ENCODE measurements around the gene EIF2AK3. TPM values are rescaled to one million over a fixed set of nuclear protein-coding genes. Genes with fewer than 3 reads are reported as not detected.

Gene EIF2AK3
- total RNA-seq, 5 donors from 2014 or later (not counting 1 experiment from before 2014, with no cell fraction given): 20.3 to 33.8 (median 25.6) TPM

GRCh38 chr2:88574445-88574844, 52.8 kb downstream of the EIF2AK3 start:
- H3K9me3 ChIP-seq: no peaks in the 10 kb centered on the region
- ATAC-seq (replicated peaks in 1 of 4) (no peak), DNase-seq (no peak)
- ChIA-PET CTCF (no interaction called here), POLR2A (no interaction called here)
- Mint-ChIP-seq H3K27me3 (no peaks in the 10 kb centered on the region), H3K27ac (no peak overlapping the region), H3K4me3 (no peak overlapping the region), H3K36me3 (peaks cover 52% of the 10 kb centered on the region), H3K4me1 (peaks cover 0 to 4% (median 0%) of the 10 kb centered on the region in 3 donors), H3K9me3 (no peaks in the 10 kb centered on the region)
- WGBS (ENCODE audit: insufficient coverage): 28% methylated on average over 2 of the region's 5 CpGs
- peaks cover 8 to 56% of the 10 kb centered on the region in 2 donors for H3K36me3 ChIP-seq (ENCODE audit: control insufficient read depth in 2 of 2, extremely low read depth in 1 of 2, insufficient read depth in 1 of 2, low read length in 1 of 2)
- H3K27ac ChIP-seq (ENCODE audit: low read length): no peak overlapping the region
- H3K27me3 ChIP-seq (replicated peaks in 1 of 2; ENCODE audit: control insufficient read depth in 2 of 2, extremely low read depth in 1 of 2, insufficient read depth in 2 of 2, low read length in 1 of 2): no peaks in the 10 kb centered on the region
- H3K4me3 ChIP-seq (ENCODE audit: control insufficient read depth in 1 of 2, extremely low read depth in 1 of 2, low read length in 1 of 2): no peak overlapping the region
- no peaks in the 10 kb centered on the region for H3K4me1 ChIP-seq (ENCODE audit: control insufficient read depth in 1 of 2, extremely low read depth in 1 of 2, insufficient read depth in 2 of 2, low read length in 2 of 2)

GRCh38 chr2:88568179-88568578, 59.1 kb downstream of the EIF2AK3 start:
- no peak overlapping the region for H3K4me3 ChIP-seq (ENCODE audit: control insufficient read depth in 1 of 2, extremely low read depth in 1 of 2, low read length in 1 of 2)
- H3K27me3 ChIP-seq (replicated peaks in 1 of 2; ENCODE audit: control insufficient read depth in 2 of 2, extremely low read depth in 1 of 2, insufficient read depth in 2 of 2, low read length in 1 of 2): no peaks in the 10 kb centered on the region
- Mint-ChIP-seq H3K27ac (no peak overlapping the region), H3K36me3 (peaks cover 33% of the 10 kb centered on the region), H3K9me3 (no peaks in the 10 kb centered on the region), H3K27me3 (no peaks in the 10 kb centered on the region), H3K4me3 (no peak overlapping the region), H3K4me1 (peaks cover 0 to 2% (median 2%) of the 10 kb centered on the region in 3 donors)
- H3K27ac ChIP-seq (ENCODE audit: low read length): no peak overlapping the region
- ChIA-PET POLR2A (interaction anchor here in 1 of 2 donors (0.7 kb wide), 1 partner anchor 92 kb away, joined by 6 read pairs; no protein-coding TSS in a partner anchor), CTCF (no interaction called here)
- ATAC-seq (replicated peaks in 1 of 4) (no peak), DNase-seq (no peak)
- H3K4me1 ChIP-seq (ENCODE audit: control insufficient read depth in 1 of 2, extremely low read depth in 1 of 2, insufficient read depth in 2 of 2, low read length in 2 of 2): no peaks in the 10 kb centered on the region
- H3K9me3 ChIP-seq: no peaks in the 10 kb centered on the region
- no CpG with 5 or more reads among the region's 3 CpGs for WGBS (ENCODE audit: insufficient coverage)
- H3K36me3 ChIP-seq (ENCODE audit: control insufficient read depth in 2 of 2, extremely low read depth in 1 of 2, insufficient read depth in 1 of 2, low read length in 1 of 2): peaks cover 0 to 38% of the 10 kb centered on the region in 2 donors

GRCh38 chr2:88564402-88564801, 62.9 kb downstream of the EIF2AK3 start:
- POLR2A ChIA-PET: interaction anchor here in 1 of 2 donors (0.6 kb wide), 1 partner anchor 79 kb away, joined by 3 read pairs; no protein-coding TSS in a partner anchor
- CTCF ChIA-PET: no interaction called here
- H3K9me3 Mint-ChIP-seq: no peaks in the 10 kb centered on the region
- no peak overlapping the region for H3K27ac Mint-ChIP-seq
- H3K36me3 ChIP-seq (ENCODE audit: control insufficient read depth in 2 of 2, extremely low read depth in 1 of 2, insufficient read depth in 1 of 2, low read length in 1 of 2): peaks cover 2 to 31% of the 10 kb centered on the region in 2 donors
- WGBS (ENCODE audit: insufficient coverage): no CpG with 5 or more reads among the region's 2 CpGs
- peaks cover 0 to 5% (median 2%) of the 10 kb centered on the region in 3 donors for H3K4me1 Mint-ChIP-seq
- no peaks in the 10 kb centered on the region for H3K4me1 ChIP-seq (ENCODE audit: control insufficient read depth in 1 of 2, extremely low read depth in 1 of 2, insufficient read depth in 2 of 2, low read length in 2 of 2)
- peaks cover 34% of the 10 kb centered on the region for H3K36me3 Mint-ChIP-seq
- H3K4me3 Mint-ChIP-seq: no peak overlapping the region
- DNase-seq (no peak), ATAC-seq (replicated peaks in 1 of 4) (no peak)
- no peaks in the 10 kb centered on the region for H3K27me3 Mint-ChIP-seq
- no peak overlapping the region for H3K4me3 ChIP-seq (ENCODE audit: control insufficient read depth in 1 of 2, extremely low read depth in 1 of 2, low read length in 1 of 2)
- no peak overlapping the region for H3K27ac ChIP-seq (ENCODE audit: low read length)
- H3K27me3 ChIP-seq (replicated peaks in 1 of 2; ENCODE audit: control insufficient read depth in 2 of 2, extremely low read depth in 1 of 2, insufficient read depth in 2 of 2, low read length in 1 of 2): no peaks in the 10 kb centered on the region
- no peaks in the 10 kb centered on the region for H3K9me3 ChIP-seq

GRCh38 chr2:88563129-88563528, 64.1 kb downstream of the EIF2AK3 start:
- CTCF ChIA-PET: no interaction called here
- Histone ChIP-seq H3K4me3 (ENCODE audit: control insufficient read depth in 1 of 2, extremely low read depth in 1 of 2, low read length in 1 of 2) (no peak overlapping the region), H3K36me3 (ENCODE audit: control insufficient read depth in 2 of 2, extremely low read depth in 1 of 2, insufficient read depth in 1 of 2, low read length in 1 of 2) (peaks cover 2 to 26% of the 10 kb centered on the region in 2 donors), H3K9me3 (no peaks in the 10 kb centered on the region), H3K27me3 (replicated peaks in 1 of 2; ENCODE audit: control insufficient read depth in 2 of 2, extremely low read depth in 1 of 2, insufficient read depth in 2 of 2, low read length in 1 of 2) (no peaks in the 10 kb centered on the region), H3K4me1 (ENCODE audit: control insufficient read depth in 1 of 2, extremely low read depth in 1 of 2, insufficient read depth in 2 of 2, low read length in 2 of 2) (no peaks in the 10 kb centered on the region), H3K27ac (ENCODE audit: low read length) (no peak overlapping the region)
- H3K27me3 Mint-ChIP-seq: no peaks in the 10 kb centered on the region
- no CpG with 5 or more reads among the region's 2 CpGs for WGBS (ENCODE audit: insufficient coverage)
- no peaks in the 10 kb centered on the region for H3K9me3 Mint-ChIP-seq
- H3K36me3 Mint-ChIP-seq: peaks cover 31% of the 10 kb centered on the region
- peaks cover 0 to 5% (median 2%) of the 10 kb centered on the region in 3 donors for H3K4me1 Mint-ChIP-seq
- no peak for DNase-seq
- POLR2A ChIA-PET: no interaction called here
- H3K4me3 Mint-ChIP-seq: no peak overlapping the region
- H3K27ac Mint-ChIP-seq: peak overlapping the region in 1 of 2 donors; percentile 31
- ATAC-seq (replicated peaks in 1 of 4): no peak

GRCh38 chr2:88561646-88562388, 65.4 kb downstream of the EIF2AK3 start:
- POLR2A ChIA-PET: no interaction called here
- Histone ChIP-seq H3K4me3 (ENCODE audit: control insufficient read depth in 1 of 2, extremely low read depth in 1 of 2, low read length in 1 of 2) (no peak overlapping the region), H3K27ac (ENCODE audit: low read length) (no peak overlapping the region), H3K4me1 (ENCODE audit: control insufficient read depth in 1 of 2, extremely low read depth in 1 of 2, insufficient read depth in 2 of 2, low read length in 2 of 2) (no peaks in the 10 kb centered on the region), H3K36me3 (ENCODE audit: control insufficient read depth in 2 of 2, extremely low read depth in 1 of 2, insufficient read depth in 1 of 2, low read length in 1 of 2) (peaks cover 11 to 33% of the 10 kb centered on the region in 2 donors), H3K9me3 (no peaks in the 10 kb centered on the region), H3K27me3 (replicated peaks in 1 of 2; ENCODE audit: control insufficient read depth in 2 of 2, extremely low read depth in 1 of 2, insufficient read depth in 2 of 2, low read length in 1 of 2) (no peaks in the 10 kb centered on the region)
- DNase-seq (no peak), ATAC-seq (replicated peaks in 1 of 4) (no peak)
- 83% methylated on average over 2 of the region's 3 CpGs for WGBS (ENCODE audit: insufficient coverage)
- peak overlapping the region; percentile 34 to 70 for H3K27ac Mint-ChIP-seq
- H3K27me3 Mint-ChIP-seq: no peaks in the 10 kb centered on the region
- no peaks in the 10 kb centered on the region for H3K9me3 Mint-ChIP-seq
- CTCF ChIA-PET: no interaction called here
- H3K36me3 Mint-ChIP-seq: peaks cover 34% of the 10 kb centered on the region
- H3K4me1 Mint-ChIP-seq: peaks cover 0 to 3% (median 2%) of the 10 kb centered on the region in 3 donors
- no peak overlapping the region for H3K4me3 Mint-ChIP-seq

- 100% methylated on average over 1 of the region's 3 CpGs for WGBS (ENCODE audit: insufficient coverage)
- CTCF ChIA-PET: no interaction called here
- Histone ChIP-seq H3K9me3 (no peaks in the 10 kb centered on the region), H3K27ac (ENCODE audit: low read length) (no peak overlapping the region), H3K4me1 (ENCODE audit: control insufficient read depth in 1 of 2, extremely low read depth in 1 of 2, insufficient read depth in 2 of 2, low read length in 2 of 2) (no peaks in the 10 kb centered on the region), H3K36me3 (ENCODE audit: control insufficient read depth in 2 of 2, extremely low read depth in 1 of 2, insufficient read depth in 1 of 2, low read length in 1 of 2) (peaks cover 11 to 39% of the 10 kb centered on the region in 2 donors), H3K4me3 (ENCODE audit: control insufficient read depth in 1 of 2, extremely low read depth in 1 of 2, low read length in 1 of 2) (no peak overlapping the region), H3K27me3 (replicated peaks in 1 of 2; ENCODE audit: control insufficient read depth in 2 of 2, extremely low read depth in 1 of 2, insufficient read depth in 2 of 2, low read length in 1 of 2) (no peaks in the 10 kb centered on the region)
- no peaks in the 10 kb centered on the region for H3K27me3 Mint-ChIP-seq
- DNase-seq: no peak
- no peak overlapping the region for H3K27ac Mint-ChIP-seq
- H3K9me3 Mint-ChIP-seq: no peaks in the 10 kb centered on the region
- peaks cover 0 to 3% (median 2%) of the 10 kb centered on the region in 3 donors for H3K4me1 Mint-ChIP-seq
- ATAC-seq (replicated peaks in 1 of 4): no peak
- no peak overlapping the region for H3K4me3 Mint-ChIP-seq
- H3K36me3 Mint-ChIP-seq: peaks cover 37% of the 10 kb centered on the region
- POLR2A ChIA-PET: interaction anchor here (0.9 kb wide), 2 partner anchors 145 to 338 kb away, joined by 7 to 9 read pairs; no protein-coding TSS in a partner anchor
Measured at GRCh38 chr2:88560619-88561307, 66.5 kb downstream of the EIF2AK3 start.

Measured in T-cell (primary cell).